K562 (cell line): Measurements from ENCODE around the gene WNT7B. TPM values are rescaled to one million over a fixed set of nuclear protein-coding genes. Genes with fewer than 3 reads are reported as not detected.

Source experiments
- ATAC-seq: fragments of 200-7000 bp; cut with Tn5 transposase; 3 replicates; pipeline ENCODE4 v1.9.1; 2020; ENCODE audit warnings: moderate library complexity
- BruUV-seq: library from RNA; stranded (reverse); fragments of 400-500 nt; replicated peaks from 2 replicates; lab custom pipeline; 2021; lab: Mats Ljungman, UMichigan
- CTCF ChIA-PET: fragments of 300-600 bp; formaldehyde crosslinking; extraction: SDS; loops from one replicate; lab custom pipeline; 2021; ENCODE audit warnings: low intra/inter-chr PET ratio; lab: Yijun Ruan, JAX
- POLR2A ChIA-PET: fragments of 300-600, 350-650 bp; sonication (Branson Sonifier 250); formaldehyde crosslinking; extraction: SDS; loops from one replicate; lab custom pipeline; 2021; ENCODE audit warnings: antibody characterized with exemption, inconsistent platforms; lab: Yijun Ruan, JAX
- DNase-seq, 4 experiments: peaks; one replicate each; pipeline versions ENCODE4 v3.0.0 to v3.0.0-alpha.2; 2011 to 2018; ENCODE audit warnings: low spot score in 3 of 4, mixed read lengths in 3 of 4; ENCODE audit errors: extremely low read depth in 1 of 4
- FAIRE-seq: peaks from 2 replicates; lab custom pipeline; 2011; peaks lifted over from hg19 to GRCh38; lab: Jason Lieb, UNC
- H2AFZ ChIP-seq: 2 replicates; pipeline ENCODE4 v1.6.0; 2011; ENCODE audit warnings: low read depth, low read length, control low read depth, inconsistent platforms
- H3K27ac ChIP-seq: fragments of 200-600 bp; 3 replicates; pipeline ENCODE4 v1.8.0; 2011; ENCODE audit warnings: low read depth, mild to moderate bottlenecking, control low read depth, inconsistent platforms, low read length, moderate library complexity, mixed read lengths; ENCODE audit errors: extremely low read depth
- H3K27me3 ChIP-seq, 2 experiments: fragments of 300-600 bp in 1 of 2; 2 replicates in 1 of 2; 3 replicates in 1 of 2; pipeline versions ENCODE4 v1.6.0 to v1.8.0; 2011; ENCODE audit warnings: inconsistent platforms in 2 of 2, low read length in 2 of 2, mild to moderate bottlenecking in 1 of 2, mixed read lengths in 1 of 2, moderate library complexity in 1 of 2; ENCODE audit not compliant: control insufficient read depth in 2 of 2, insufficient read depth in 2 of 2
- H3K36me3 ChIP-seq: fragments of 300-600 bp; 3 replicates; pipeline ENCODE4 v1.8.0; 2011; ENCODE audit warnings: mild to moderate bottlenecking, low read length, inconsistent platforms; ENCODE audit not compliant: control insufficient read depth, insufficient read depth
- H3K4me1 ChIP-seq, 2 experiments: fragments of 200-600 bp in 1 of 2; replicated peaks in 1 of 2; 2 replicates in 1 of 2; 3 replicates in 1 of 2; pipeline versions ENCODE4 v1.5.1 to v1.8.0; 2011; ENCODE audit warnings: inconsistent platforms in 2 of 2, low read length in 2 of 2, mild to moderate bottlenecking in 1 of 2, mixed read lengths in 1 of 2, moderate library complexity in 1 of 2; ENCODE audit not compliant: control insufficient read depth in 2 of 2, insufficient read depth in 2 of 2
- H3K4me2 ChIP-seq: 2 replicates; pipeline ENCODE4 v1.6.1; 2011; ENCODE audit warnings: low read length, control low read depth, inconsistent platforms, mixed read lengths; ENCODE audit not compliant: insufficient read depth
- H3K4me3 ChIP-seq: fragments of 200-600 bp; sonication (generic), shearing (Covaris generic); 2 replicates; pipeline ENCODE4 v1.5.1; 2016; ENCODE audit warnings: control low read depth, inconsistent platforms
- H3K79me2 ChIP-seq: fragments of 200-600 bp; 3 replicates; pipeline ENCODE4 v1.8.0; 2011; ENCODE audit warnings: low read length, inconsistent platforms; ENCODE audit not compliant: control insufficient read depth, insufficient read depth
- H3K9ac ChIP-seq, 2 experiments: 2 replicates each; pipeline versions ENCODE4 v1.6.0 to v1.6.1; 2011; ENCODE audit warnings: low read depth in 2 of 2, low read length in 2 of 2, control low read depth in 1 of 2, inconsistent platforms in 1 of 2, mild to moderate bottlenecking in 1 of 2, mixed read lengths in 1 of 2; ENCODE audit not compliant: insufficient read depth in 1 of 2
- H3K9me1 ChIP-seq: one replicate; pipeline ENCODE4 v1.6.0; 2011; ENCODE audit warnings: inconsistent platforms, mild to moderate bottlenecking, low read length, moderate library complexity; ENCODE audit not compliant: control insufficient read depth, insufficient read depth
- H3K9me3 ChIP-seq: replicated peaks from 2 replicates; pipeline ENCODE4 v1.5.1; 2011; ENCODE audit warnings: low read depth, low read length, inconsistent platforms; ENCODE audit not compliant: control insufficient read depth, insufficient read depth
- H4K20me1 ChIP-seq: replicated peaks from 2 replicates; pipeline ENCODE4 v1.6.1; 2011; ENCODE audit warnings: low read length, inconsistent platforms, mixed read lengths; ENCODE audit not compliant: control insufficient read depth, insufficient read depth
- CEBPG ChIP-seq, 3 experiments: fragments of 200-800 bp in 1 of 3; sonication (Bioruptor generic) in 1 of 3; sonication (generic) in 1 of 3; formaldehyde crosslinking in 1 of 3; IDR thresholded peaks in 2 of 3; conservative IDR thresholded peaks in 1 of 3; 2 replicates each; pipeline versions ENCODE4 v1.6.1 to v1.8.0; 2016 to 2022; ENCODE audit warnings: missing compliant biosample characterization in 2 of 3, missing genetic modification characterization in 2 of 3, mild to moderate bottlenecking in 1 of 3, missing genetic modification reagents in 1 of 3
- CREB3L1 ChIP-seq: fragments of 450-650 bp; IDR thresholded peaks from 2 replicates; pipeline ENCODE4 v1.6.1; 2014; ENCODE audit warnings: low read depth, mild to moderate bottlenecking, moderate library complexity, borderline replicate concordance
- CREB5 ChIP-seq: fragments of 250-450 bp; sonication (Bioruptor Pico); IDR thresholded peaks from 2 replicates; pipeline ENCODE4 v1.5.0; 2020; ENCODE audit warnings: mild to moderate bottlenecking
- ETV6 ChIP-seq, 3 experiments: fragments of 150-350 bp in 1 of 3; sonication (generic) in 1 of 3; formaldehyde crosslinking in 1 of 3; IDR thresholded peaks; 2 replicates each; pipeline versions ENCODE4 v1.6.1 to v1.8.0; 2014 to 2022; ENCODE audit warnings: borderline replicate concordance in 2 of 3, low read depth in 2 of 3, antibody characterized with exemption in 1 of 3, low read length in 1 of 3, mild to moderate bottlenecking in 1 of 3, missing genetic modification reagents in 1 of 3
- GTF2A2 ChIP-seq: IDR thresholded peaks from 2 replicates; pipeline ENCODE4 v1.6.1; 2016; ENCODE audit warnings: mild to moderate bottlenecking, missing genetic modification characterization, missing compliant biosample characterization
- KAT8 ChIP-seq: fragments of 450-650 bp; IDR thresholded peaks from 2 replicates; pipeline ENCODE4 v1.6.1; 2016; ENCODE audit warnings: low read depth, mild to moderate bottlenecking
- MED1 ChIP-seq: sonication (generic); formaldehyde crosslinking; IDR thresholded peaks from 2 replicates; pipeline ENCODE4 v1.8.1; 2023; ENCODE audit warnings: missing genetic modification reagents, borderline replicate concordance
- POLR3G ChIP-seq: IDR thresholded peaks from 2 replicates; pipeline ENCODE4 v1.6.1; 2011; ENCODE audit not compliant: insufficient read length, insufficient replicate concordance; ENCODE audit errors: extremely low read depth
- SMARCE1 ChIP-seq: fragments of 450-650 bp; IDR thresholded peaks from 2 replicates; pipeline ENCODE4 v1.7.1; 2016; ENCODE audit warnings: mild to moderate bottlenecking
- ZNF609 ChIP-seq: sonication (generic); formaldehyde crosslinking; IDR thresholded peaks from 2 replicates; pipeline ENCODE4 v1.8.1; 2023; ENCODE audit warnings: missing genetic modification reagents, mild to moderate bottlenecking, borderline replicate concordance
- ZNF766 ChIP-seq: fragments of 200-800 bp; sonication (Bioruptor generic); conservative IDR thresholded peaks from 2 replicates; pipeline ENCODE4 v1.6.1; 2016; ENCODE audit warnings: missing genetic modification characterization, missing compliant biosample characterization
- ZSCAN29 ChIP-seq: fragments of 450-650 bp; IDR thresholded peaks from 2 replicates; pipeline ENCODE4 v1.6.1; 2017
- WGBS: fragments of 100-300 bp; shearing (Covaris generic); methylation state at CpG from one replicate; pipeline ENCODE4 v1.1.6; 2016; ENCODE audit warnings: low coverage, mixed read lengths; ENCODE audit not compliant: insufficient coverage; ENCODE audit errors: missing lambda C conversion rate; 5-methylcytosine and 5-hydroxymethylcytosine counted together
- in situ Hi-C: fragments of 300-500 bp; cut with MboI; formaldehyde crosslinking; loops from 4 replicates; pipeline ENCODE4 v1.15.0; 2018; ENCODE audit warnings: inconsistent platforms, mixed read lengths
- intact Hi-C: fragments of 100-400 bp; cut with micrococcal nuclease; formaldehyde crosslinking; loops from 2 replicates; pipeline ENCODE4 v1.14.2; 2022
- polyA plus RNA-seq, 8 experiments: library from polyadenylated mRNA; depleted of rRNA in 4 of 8; stranded (reverse) in 5 of 8; unstranded in 3 of 8; fragments of >200 nt; fragmentation: Nextera tagmentation in 2 of 8; fragmentation: Illumina TruSeq in 1 of 8; extraction: Ambion mirVana in 2 of 8; extraction: Trizol in 1 of 8; gene quantifications; 2 replicates each; pipeline versions ENCODE4 v1.2.1 to v1.2.3, GENCODE V29; 2011 to 2014; ENCODE audit warnings: inconsistent platforms in 1 of 8, missing spikeins in 1 of 8
- total RNA-seq, 7 experiments: library from RNA; depleted of rRNA in 6 of 7; stranded (reverse); fragments of >200 nt in 6 of 7; fragmentation: Illumina TruSeq in 2 of 7; extraction: Trizol in 2 of 7; gene quantifications; 2 replicates each; pipeline versions ENCODE4 v1.2.1 to v1.2.3, GENCODE V29; 2011 to 2021; ENCODE audit warnings: low replicate concordance in 1 of 7

Gene WNT7B
- total and polyA plus RNA-seq, 9 of the 15 experiments (the other 6 are each of a cell fraction or from before 2014, with no cell fraction given), result not detected

- TF ChIP-seq ZNF766 (no peak), ZSCAN29 (no peak), SMARCE1 (no peak), MED1 (CRISPR knock-in tag) (no peak), CEBPG (CRISPR knock-in tag; IDR thresholded peaks at IDR 0.05) (no peak), CEBPG (tag; conservative IDR thresholded peaks at IDR 0.05 in 1 of 2, IDR thresholded peaks at IDR 0.05 in 1 of 2) (no peak), GTF2A2 (tag) (no peak), ETV6 (IDR thresholded peaks at IDR 0.05; ENCODE audit: borderline replicate concordance in 1 of 2, low read depth in 2 of 2, low read length in 1 of 2) (no peak), ETV6 (CRISPR knock-in tag; IDR thresholded peaks at IDR 0.05; ENCODE audit: borderline replicate concordance) (no peak)
These were observed 11.4 kb downstream of the WNT7B start (continued) for GRCh38 chr22:45965563-45965962.

DNA sequence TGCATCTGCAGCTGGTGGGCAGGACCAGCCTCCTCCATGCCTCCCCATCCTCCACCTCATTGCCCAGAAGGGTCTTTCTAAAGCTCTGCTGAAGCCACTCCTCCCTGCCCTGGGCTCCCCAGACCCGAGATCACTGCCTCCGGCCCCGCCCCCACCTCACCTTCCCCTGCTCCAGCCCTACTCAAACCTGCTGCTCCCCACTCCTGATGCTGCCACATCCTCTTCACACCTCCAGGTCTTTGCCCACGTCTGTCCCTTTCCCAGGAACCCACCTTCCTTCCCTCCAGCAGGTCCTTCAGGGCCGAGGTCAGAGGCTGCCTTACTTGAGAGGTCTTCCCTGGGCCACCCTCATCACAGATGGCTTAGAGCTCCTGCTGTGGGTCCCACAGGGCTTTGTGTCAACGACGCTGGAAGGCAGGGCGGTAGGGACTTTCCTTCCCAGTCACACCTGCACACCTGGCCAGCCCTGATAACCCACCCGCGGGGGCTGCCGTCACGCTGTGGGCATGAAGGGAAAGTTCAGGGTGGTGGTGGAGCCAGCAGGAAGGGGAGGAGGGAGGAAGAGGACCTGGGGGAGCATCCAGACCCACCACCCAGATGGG is 11.9 kb downstream of the WNT7B start:
- Histone ChIP-seq H3K27me3 (peaks cover 0 to 20% of the 10 kb centered on the region in 2 experiments; a peak in 2 of 5 replicates), H3K79me2 (no peaks in the 10 kb centered on the region), H4K20me1 (peaks cover 9% of the 10 kb centered on the region; the same call in 1 of the 2 replicates), H3K27ac (no peak overlapping the region), H3K9me1 (no peaks in the 10 kb centered on the region), H3K4me3 (no peak overlapping the region), H3K9ac (no peak overlapping the region), H3K4me1 (peaks cover 0 to 9% of the 10 kb centered on the region in 2 experiments; a peak in 1 of 5 replicates), H2AFZ (no peak overlapping the region), H3K9me3 (no peaks in the 10 kb centered on the region), H3K36me3 (no peaks in the 10 kb centered on the region), H3K4me2 (no peak overlapping the region)
- WGBS, result 0% methylated on average over 5 of the region's 12 CpGs
- intact Hi-C loops (no loop called here), in situ Hi-C loops (no loop called here)
- FAIRE-seq (no peak), ATAC-seq (no peak), DNase-seq (no peak)
- no TSS peak for BruUV-seq
- ChIA-PET POLR2A (interaction anchor here (0.5 kb wide), 1 partner anchor 72 kb away, joined by 3 read pairs; no protein-coding TSS in a partner anchor), CTCF (no interaction called here)
- TF ChIP-seq POLR3G, result no peak
- TF ChIP-seq CREB3L1, result no peak
- no peak for TF ChIP-seq KAT8
- no peak for TF ChIP-seq CREB5 (CRISPR knock-in tag)
- no peak for TF ChIP-seq ZNF609
